Keratinocyte (primary cell): ENCODE results near the gene DLL1. TPM values are rescaled to one million over a fixed set of nuclear protein-coding genes. Genes with fewer than 3 reads are reported as not detected.
A peak's percentile ranks its signal among the peaks of the same experiment; 100 is the strongest.

ENCODE experiments used
- DNase-seq: peaks from one replicate; pipeline ENCODE4 v3.0.0-alpha.2; 2011; ENCODE audit warnings: low read depth, missing footprints, low spot score
- FAIRE-seq: peaks from 2 replicates; lab custom pipeline; 2011; peaks lifted over from hg19 to GRCh38; lab: Jason Lieb, UNC
- H2AFZ ChIP-seq: 2 replicates; pipeline ENCODE4 v1.6.0; 2012; ENCODE audit warnings: low read length, control low read depth, inconsistent platforms; ENCODE audit not compliant: control insufficient read depth
- H3K27ac ChIP-seq: 2 replicates; pipeline ENCODE4 v1.5.1; 2011; ENCODE audit warnings: low read length; ENCODE audit not compliant: control insufficient read depth, insufficient read depth
- H3K27me3 ChIP-seq: 3 replicates; pipeline ENCODE4 v1.6.0; 2011; ENCODE audit warnings: low read length; ENCODE audit not compliant: control insufficient read depth, insufficient read depth; ENCODE audit errors: extremely low read depth
- H3K36me3 ChIP-seq, 2 experiments: 2 replicates in 1 of 2; 3 replicates in 1 of 2; pipeline ENCODE4 v1.5.1; 2011; ENCODE audit warnings: low read length in 2 of 2, mild to moderate bottlenecking in 1 of 2; ENCODE audit not compliant: control insufficient read depth in 2 of 2, insufficient read depth in 2 of 2; ENCODE audit errors: extremely low read depth in 1 of 2
- H3K4me1 ChIP-seq: 3 replicates; pipeline ENCODE4 v1.5.1; 2011; ENCODE audit warnings: low read length; ENCODE audit not compliant: control insufficient read depth, insufficient read depth; ENCODE audit errors: extremely low read depth
- H3K4me2 ChIP-seq: 3 replicates; pipeline ENCODE4 v1.6.0; 2011; ENCODE audit warnings: low read depth, low read length; ENCODE audit not compliant: control insufficient read depth, insufficient read depth; ENCODE audit errors: extremely low read depth
- H3K4me3 ChIP-seq, 3 experiments: fragments of 200-600 bp in 1 of 3; sonication (generic) in 1 of 3; 2 replicates in 2 of 3; 3 replicates in 1 of 3; pipeline ENCODE4 v1.5.1; 2011 to 2016; ENCODE audit warnings: low read length in 3 of 3, mild to moderate bottlenecking in 3 of 3, control low read depth in 2 of 3, inconsistent platforms in 1 of 3, low read depth in 1 of 3, mixed read lengths in 1 of 3, mixed run types in 1 of 3, moderate library complexity in 1 of 3; ENCODE audit not compliant: control insufficient read depth in 2 of 3, insufficient read depth in 2 of 3; ENCODE audit errors: extremely low read depth in 1 of 3
- H3K79me2 ChIP-seq: 2 replicates; pipeline ENCODE4 v1.6.0; 2012; ENCODE audit warnings: low read length; ENCODE audit not compliant: control insufficient read depth, insufficient read depth
- H3K9ac ChIP-seq: 3 replicates; pipeline ENCODE4 v1.6.0; 2011; ENCODE audit warnings: low read length; ENCODE audit not compliant: control insufficient read depth, insufficient read depth; ENCODE audit errors: extremely low read depth
- H3K9me1 ChIP-seq: 3 replicates; pipeline ENCODE4 v1.6.0; 2011; ENCODE audit warnings: low read length; ENCODE audit not compliant: control insufficient read depth, insufficient read depth; ENCODE audit errors: extremely low read depth
- H3K9me3 ChIP-seq: 2 replicates; pipeline ENCODE4 v1.5.1; 2012; ENCODE audit warnings: low read depth, low read length; ENCODE audit not compliant: control insufficient read depth
- H4K20me1 ChIP-seq: 3 replicates; pipeline ENCODE4 v1.6.0; 2011; ENCODE audit warnings: low read length; ENCODE audit not compliant: control insufficient read depth, insufficient read depth; ENCODE audit errors: extremely low read depth
- CTCF ChIP-seq, 3 experiments: IDR thresholded peaks in 1 of 3; conservative IDR thresholded peaks in 1 of 3; optimal IDR thresholded peaks in 1 of 3; 2 replicates in 2 of 3; 3 replicates in 1 of 3; pipeline versions ENCODE3 to v1.5.1; 2011; ENCODE audit warnings: low read length in 3 of 3, mild to moderate bottlenecking in 3 of 3, moderate library complexity in 2 of 3, control low read depth in 1 of 3, inconsistent platforms in 1 of 3; ENCODE audit not compliant: insufficient read depth in 2 of 3; ENCODE audit errors: extremely low read depth in 1 of 3
- EZH2 ChIP-seq: IDR thresholded peaks from one replicate; pipeline ENCODE4 v1.6.1; 2012; ENCODE audit warnings: inconsistent platforms, mild to moderate bottlenecking, low read length, moderate library complexity
- dilution Hi-C: fragments of 300-500 bp; cut with MboI; formaldehyde crosslinking; loops from one replicate; pipeline ENCODE4 v1.7.0; 2020; ENCODE audit warnings: low sequenced_read_pairs; ENCODE audit not compliant: extremely low pct_ligation_motif_present
- polyA plus RNA-seq, 5 experiments: library from polyadenylated mRNA; depleted of rRNA in 3 of 5; stranded (reverse) in 3 of 5; stranded (forward) in 1 of 5; unstranded in 1 of 5; fragments of >200 nt; gene quantifications; 1 replicate in 1 of 5; 2 replicates in 3 of 5; 3 replicates in 1 of 5; pipeline versions ENCODE4 v1.2.1 to v1.2.3, GENCODE V29; 2011 to 2012; ENCODE audit warnings: missing spikeins in 2 of 5, low read depth in 1 of 5, low replicate concordance in 1 of 5

Gene DLL1
- polyA plus RNA-seq, 1 donor (not counting 4 experiments of a cell fraction or from before 2014, with no cell fraction given), result 8.2 TPM

GRCh38 chr6:170269151-170269845 lies 21.6 kb downstream of the DLL1 start:
- Histone ChIP-seq H3K27me3 (peaks cover 1% of the 10 kb centered on the region), H3K9me1 (no peaks in the 10 kb centered on the region), H4K20me1 (no peaks in the 10 kb centered on the region), H3K79me2 (no peaks in the 10 kb centered on the region), H2AFZ (peak overlapping the region; percentile 23), H3K9me3 (no peaks in the 10 kb centered on the region), H3K9ac (no peak overlapping the region), H3K36me3 (no peaks in the 10 kb centered on the region), H3K4me1 (no peaks in the 10 kb centered on the region), H3K27ac (no peak overlapping the region), H3K4me3 (no peak overlapping the region), H3K4me2 (no peak overlapping the region)
- TF ChIP-seq EZH2, result no peak
- no peak for TF ChIP-seq CTCF (optimal IDR thresholded peaks at IDR 0.05 in 1 of 3, IDR thresholded peaks at IDR 0.05 in 1 of 3, conservative IDR thresholded peaks at IDR 0.05 in 1 of 3; ENCODE audit: extremely low read depth in 1 of 3, insufficient read depth in 2 of 3, low read length in 3 of 3)
- dilution Hi-C loops, result no loop called here
- FAIRE-seq, result no peak
- no peak for DNase-seq

- FAIRE-seq (no peak), DNase-seq (no peak)
- Histone ChIP-seq H3K4me1 (no peaks in the 10 kb centered on the region), H3K27me3 (no peaks in the 10 kb centered on the region), H3K36me3 (no peaks in the 10 kb centered on the region), H3K9me3 (no peaks in the 10 kb centered on the region), H4K20me1 (no peaks in the 10 kb centered on the region), H3K4me2 (no peak overlapping the region), H3K4me3 (no peak overlapping the region), H3K9ac (no peak overlapping the region), H2AFZ (no peak overlapping the region), H3K27ac (no peak overlapping the region), H3K79me2 (no peaks in the 10 kb centered on the region), H3K9me1 (no peaks in the 10 kb centered on the region)
- TF ChIP-seq CTCF (optimal IDR thresholded peaks at IDR 0.05 in 1 of 3, IDR thresholded peaks at IDR 0.05 in 1 of 3, conservative IDR thresholded peaks at IDR 0.05 in 1 of 3; ENCODE audit: extremely low read depth in 1 of 3, insufficient read depth in 2 of 3, low read length in 3 of 3) (no peak), EZH2 (no peak)
- dilution Hi-C loops, result no loop called here
Measured at GRCh38 chr6:170268216-170269129, 22.4 kb downstream of the DLL1 start.
